HepG2 (cell line): ENCODE measurements around the gene SLC22A15. TPM values are rescaled to one million over a fixed set of nuclear protein-coding genes. Genes with fewer than 3 reads are reported as not detected.

Experiments used
- ATAC-seq: fragments of 200-7000 bp; cut with Tn5 transposase; 3 replicates; pipeline ENCODE4 v1.9.1; 2020; ENCODE audit warnings: mild to moderate bottlenecking, moderate library complexity
- BruUV-seq: library from RNA; stranded (reverse); fragments of 400-500 nt; replicated peaks from 2 replicates; lab custom pipeline; 2021; lab: Mats Ljungman, UMichigan
- CTCF ChIA-PET: fragments of 300-600 bp; formaldehyde crosslinking; extraction: SDS; loops from one replicate; lab custom pipeline; 2021; ENCODE audit warnings: low total read pairs, inconsistent platforms, low intra/inter-chr PET ratio; lab: Yijun Ruan, JAX
- POLR2A ChIA-PET: fragments of 350-600 bp; sonication (Branson Sonifier 250); formaldehyde crosslinking; loops from one replicate; lab custom pipeline; 2020; ENCODE audit warnings: antibody characterized with exemption, inconsistent platforms; lab: Yijun Ruan, JAX
- DNase-seq: peaks from one replicate; pipeline ENCODE4 v3.0.0-alpha.2; 2015; ENCODE audit warnings: low spot score
- FAIRE-seq: peaks from 3 replicates; lab custom pipeline; 2011; peaks lifted over from hg19 to GRCh38; lab: Jason Lieb, UNC
- H2AFZ ChIP-seq: one replicate; pipeline ENCODE4 v1.6.1; 2011; ENCODE audit warnings: low read length, inconsistent platforms
- H3K27ac ChIP-seq: fragments of 300-600 bp; 3 replicates; pipeline ENCODE4 v1.8.0; 2011; ENCODE audit warnings: mixed run types, mild to moderate bottlenecking, mixed read lengths, low read length, inconsistent platforms; ENCODE audit not compliant: insufficient read depth; ENCODE audit errors: extremely low read length
- H3K27me3 ChIP-seq, 2 experiments: fragments of 200-600 bp in 1 of 2; 2 replicates in 1 of 2; 3 replicates in 1 of 2; pipeline versions ENCODE4 v1.6.0 to v1.8.0; 2011; ENCODE audit warnings: low read length in 2 of 2, mild to moderate bottlenecking in 2 of 2, moderate library complexity in 2 of 2, inconsistent platforms in 1 of 2; ENCODE audit not compliant: insufficient read depth in 2 of 2, control insufficient read depth in 1 of 2
- H3K36me3 ChIP-seq, 2 experiments: fragments of 200-600 bp in 1 of 2; replicated peaks in 1 of 2; 2 replicates in 1 of 2; 3 replicates in 1 of 2; pipeline versions ENCODE4 v1.5.1 to v1.8.0; 2011; ENCODE audit warnings: low read length in 2 of 2, inconsistent platforms in 1 of 2; ENCODE audit not compliant: insufficient read depth in 2 of 2, control insufficient read depth in 1 of 2
- H3K4me1 ChIP-seq: 2 replicates; pipeline ENCODE4 v1.5.1; 2012; ENCODE audit warnings: low read length, inconsistent platforms; ENCODE audit not compliant: insufficient read depth
- H3K4me2 ChIP-seq: 2 replicates; pipeline ENCODE4 v1.6.0; 2011; ENCODE audit warnings: low read depth, low read length, inconsistent platforms
- H3K4me3 ChIP-seq, 3 experiments: fragments of 200-600 bp in 1 of 3; sonication (generic), shearing (Covaris generic) in 1 of 3; replicated peaks in 1 of 3; 2 replicates each; pipeline ENCODE4 v1.5.1; 2011 to 2016; ENCODE audit warnings: low read length in 3 of 3, inconsistent platforms in 2 of 3, low read depth in 2 of 3, mild to moderate bottlenecking in 2 of 3, control low read depth in 1 of 3, mixed read lengths in 1 of 3; ENCODE audit not compliant: insufficient read depth in 1 of 3
- H3K79me2 ChIP-seq: one replicate; pipeline ENCODE4 v1.6.1; 2011; ENCODE audit warnings: low read length, inconsistent platforms; ENCODE audit not compliant: insufficient read depth
- H3K9ac ChIP-seq: 2 replicates; pipeline ENCODE4 v1.6.0; 2011; ENCODE audit warnings: mild to moderate bottlenecking, low read depth, low read length, inconsistent platforms; ENCODE audit not compliant: insufficient read depth
- H3K9me3 ChIP-seq: 2 replicates; pipeline ENCODE4 v1.5.1; 2012; ENCODE audit warnings: mild to moderate bottlenecking, low read length
- H4K20me1 ChIP-seq: 2 replicates; pipeline ENCODE4 v1.6.0; 2011; ENCODE audit warnings: inconsistent platforms, mild to moderate bottlenecking, low read length, moderate library complexity; ENCODE audit not compliant: insufficient read depth
- DNMT3B ChIP-seq: conservative IDR thresholded peaks from 2 replicates; pipeline ENCODE4 v1.6.1; 2016; ENCODE audit warnings: missing biosample characterization, control low read depth
- HNF4G ChIP-seq, 2 experiments: sonication (generic) in 1 of 2; formaldehyde crosslinking in 1 of 2; IDR thresholded peaks; 2 replicates each; pipeline versions ENCODE4 v1.4.0 to v1.6.1; 2011 to 2020; ENCODE audit warnings: borderline replicate concordance in 2 of 2, low read depth in 2 of 2, mild to moderate bottlenecking in 2 of 2, low read length in 1 of 2, missing genetic modification reagents in 1 of 2, moderate library complexity in 1 of 2
- KAT7 ChIP-seq: IDR thresholded peaks from 2 replicates; pipeline ENCODE4 v1.6.1; 2018; ENCODE audit warnings: borderline replicate concordance, missing compliant biosample characterization
- MAFK ChIP-seq, 2 experiments: IDR thresholded peaks in 1 of 2; conservative IDR thresholded peaks in 1 of 2; 2 replicates each; pipeline ENCODE4 v1.6.1; 2011; ENCODE audit warnings: improper control_type of control experiment in 2 of 2, low read length in 2 of 2
- NRL ChIP-seq: sonication (generic); formaldehyde crosslinking; IDR thresholded peaks from 2 replicates; pipeline ENCODE4 v1.5.0; 2020; ENCODE audit warnings: missing genetic modification reagents, mild to moderate bottlenecking, moderate library complexity, borderline replicate concordance
- ZBTB34 ChIP-seq: sonication (generic); formaldehyde crosslinking; IDR thresholded peaks from 2 replicates; pipeline ENCODE4 v1.8.0; 2022; ENCODE audit warnings: mild to moderate bottlenecking, missing genetic modification reagents
- ZNF121 ChIP-seq: sonication (generic); formaldehyde crosslinking; IDR thresholded peaks from 2 replicates; pipeline ENCODE4 v1.5.0; 2020; ENCODE audit warnings: mild to moderate bottlenecking, missing genetic modification reagents
- ZNF20 ChIP-seq: sonication (generic); formaldehyde crosslinking; IDR thresholded peaks from 2 replicates; pipeline ENCODE4 v1.4.0; 2020; ENCODE audit warnings: mild to moderate bottlenecking, moderate library complexity, missing genetic modification reagents
- ZNF782 ChIP-seq: sonication (generic); formaldehyde crosslinking; IDR thresholded peaks from 2 replicates; pipeline ENCODE4 v1.4.0; 2020; ENCODE audit warnings: missing genetic modification reagents, mild to moderate bottlenecking, borderline replicate concordance
- WGBS: methylation state at CpG from one replicate; pipeline ENCODE4 v1.1.6; 2017; ENCODE audit warnings: low lambda C conversion rate; 5-methylcytosine and 5-hydroxymethylcytosine counted together
- in situ Hi-C: cut with HindIII; loops from 2 replicates; pipeline ENCODE4 v1.10.0; 2017; ENCODE audit warnings: low pct_unique_long_range_greater_than_20kb; ENCODE audit not compliant: extremely low pct_ligation_motif_present
- intact Hi-C: fragments of 100-400 bp; cut with micrococcal nuclease; formaldehyde crosslinking; loops from one replicate; pipeline ENCODE4 v1.10.0; 2022; ENCODE audit not compliant: unreplicated experiment
- polyA plus RNA-seq, 8 experiments: library from polyadenylated mRNA; depleted of rRNA in 3 of 8; stranded (reverse) in 7 of 8; unstranded in 1 of 8; fragments of >200 nt; fragmentation: Illumina TruSeq in 4 of 8; extraction: Trizol in 4 of 8; gene quantifications; 2 replicates each; pipeline versions ENCODE4 v1.2.1 to v1.2.3, GENCODE V29; 2011 to 2016; ENCODE audit warnings: low read depth in 4 of 8, missing spikeins in 1 of 8, mixed read lengths in 1 of 8; ENCODE audit not compliant: insufficient read depth in 1 of 8
- total RNA-seq, 5 experiments: library from RNA; depleted of rRNA; stranded (reverse); fragments of >200 nt; fragmentation: Illumina TruSeq; extraction: Trizol; gene quantifications; 2 replicates each; pipeline ENCODE4 v1.2.3, GENCODE V29; 2016; ENCODE audit warnings: low read depth in 1 of 5
- TF ChIP-seq, protein P1 (sequence below), 2 experiments: fragments of 450-650 bp in 1 of 2; sonication (generic) in 1 of 2; formaldehyde crosslinking in 1 of 2; IDR thresholded peaks; 2 replicates each; pipeline versions ENCODE4 v1.6.1 to v1.8.0; 2016 to 2022; ENCODE audit warnings: antibody characterized with exemption in 1 of 2, mild to moderate bottlenecking in 1 of 2, missing genetic modification reagents in 1 of 2
- TF ChIP-seq, protein P2 (sequence below): sonication (generic); formaldehyde crosslinking; IDR thresholded peaks from 2 replicates; pipeline ENCODE4 v1.4.0; 2020; ENCODE audit warnings: missing genetic modification reagents

The SLC22A15 gene
- total and polyA plus RNA-seq, 2 of the 13 experiments (the other 11 are each of a cell fraction or from before 2014, with no cell fraction given): 0.24 to 1.7 TPM

- 59% methylated on average over 3 of the region's 3 CpGs for WGBS
- Histone ChIP-seq H3K9me3 (no peaks in the 10 kb centered on the region), H3K4me2 (no peak overlapping the region), H3K4me3 (no peak overlapping the region), H3K27ac (no peak overlapping the region), H3K79me2 (no peaks in the 10 kb centered on the region), H3K27me3 (no peaks in the 10 kb centered on the region), H3K4me1 (no peaks in the 10 kb centered on the region), H3K36me3 (no peaks in the 10 kb centered on the region), H2AFZ (no peak overlapping the region), H4K20me1 (no peaks in the 10 kb centered on the region), H3K9ac (no peak overlapping the region)
- ChIA-PET POLR2A (no interaction called here), CTCF (no interaction called here)
- no peak for FAIRE-seq
- BruUV-seq: no TSS peak
- no peak for ATAC-seq
- intact Hi-C loops (no loop called here), in situ Hi-C loops (loop anchor here (25.0 kb wide), 1 partner anchor 375 kb away; no protein-coding TSS in a partner anchor)
- DNase-seq: no peak
- TF ChIP-seq ZBTB34 (CRISPR knock-in tag): no peak
- no peak for TF ChIP-seq KAT7 (CRISPR knock-in tag)
- no peak for TF ChIP-seq NRL
- TF ChIP-seq, protein P1, sequence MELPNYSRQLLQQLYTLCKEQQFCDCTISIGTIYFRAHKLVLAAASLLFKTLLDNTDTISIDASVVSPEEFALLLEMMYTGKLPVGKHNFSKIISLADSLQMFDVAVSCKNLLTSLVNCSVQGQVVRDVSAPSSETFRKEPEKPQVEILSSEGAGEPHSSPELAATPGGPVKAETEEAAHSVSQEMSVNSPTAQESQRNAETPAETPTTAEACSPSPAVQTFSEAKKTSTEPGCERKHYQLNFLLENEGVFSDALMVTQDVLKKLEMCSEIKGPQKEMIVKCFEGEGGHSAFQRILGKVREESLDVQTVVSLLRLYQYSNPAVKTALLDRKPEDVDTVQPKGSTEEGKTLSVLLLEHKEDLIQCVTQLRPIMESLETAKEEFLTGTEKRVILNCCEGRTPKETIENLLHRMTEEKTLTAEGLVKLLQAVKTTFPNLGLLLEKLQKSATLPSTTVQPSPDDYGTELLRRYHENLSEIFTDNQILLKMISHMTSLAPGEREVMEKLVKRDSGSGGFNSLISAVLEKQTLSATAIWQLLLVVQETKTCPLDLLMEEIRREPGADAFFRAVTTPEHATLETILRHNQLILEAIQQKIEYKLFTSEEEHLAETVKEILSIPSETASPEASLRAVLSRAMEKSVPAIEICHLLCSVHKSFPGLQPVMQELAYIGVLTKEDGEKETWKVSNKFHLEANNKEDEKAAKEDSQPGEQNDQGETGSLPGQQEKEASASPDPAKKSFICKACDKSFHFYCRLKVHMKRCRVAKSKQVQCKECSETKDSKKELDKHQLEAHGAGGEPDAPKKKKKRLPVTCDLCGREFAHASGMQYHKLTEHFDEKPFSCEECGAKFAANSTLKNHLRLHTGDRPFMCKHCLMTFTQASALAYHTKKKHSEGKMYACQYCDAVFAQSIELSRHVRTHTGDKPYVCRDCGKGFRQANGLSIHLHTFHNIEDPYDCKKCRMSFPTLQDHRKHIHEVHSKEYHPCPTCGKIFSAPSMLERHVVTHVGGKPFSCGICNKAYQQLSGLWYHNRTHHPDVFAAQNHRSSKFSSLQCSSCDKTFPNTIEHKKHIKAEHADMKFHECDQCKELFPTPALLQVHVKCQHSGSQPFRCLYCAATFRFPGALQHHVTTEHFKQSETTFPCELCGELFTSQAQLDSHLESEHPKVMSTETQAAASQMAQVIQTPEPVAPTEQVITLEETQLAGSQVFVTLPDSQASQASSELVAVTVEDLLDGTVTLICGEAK (IDR thresholded peaks at IDR 0.05): no peak
- TF ChIP-seq, protein P1 (CRISPR knock-in tag; IDR thresholded peaks at IDR 0.05): no peak
- TF ChIP-seq ZNF782 (CRISPR knock-in tag): no peak
- TF ChIP-seq, protein P2, sequence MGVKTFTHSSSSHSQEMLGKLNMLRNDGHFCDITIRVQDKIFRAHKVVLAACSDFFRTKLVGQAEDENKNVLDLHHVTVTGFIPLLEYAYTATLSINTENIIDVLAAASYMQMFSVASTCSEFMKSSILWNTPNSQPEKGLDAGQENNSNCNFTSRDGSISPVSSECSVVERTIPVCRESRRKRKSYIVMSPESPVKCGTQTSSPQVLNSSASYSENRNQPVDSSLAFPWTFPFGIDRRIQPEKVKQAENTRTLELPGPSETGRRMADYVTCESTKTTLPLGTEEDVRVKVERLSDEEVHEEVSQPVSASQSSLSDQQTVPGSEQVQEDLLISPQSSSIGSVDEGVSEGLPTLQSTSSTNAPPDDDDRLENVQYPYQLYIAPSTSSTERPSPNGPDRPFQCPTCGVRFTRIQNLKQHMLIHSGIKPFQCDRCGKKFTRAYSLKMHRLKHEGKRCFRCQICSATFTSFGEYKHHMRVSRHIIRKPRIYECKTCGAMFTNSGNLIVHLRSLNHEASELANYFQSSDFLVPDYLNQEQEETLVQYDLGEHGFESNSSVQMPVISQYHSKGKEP (CRISPR knock-in tag): no peak
- TF ChIP-seq ZNF20 (CRISPR knock-in tag): no peak
- TF ChIP-seq ZNF121 (CRISPR knock-in tag): no peak
- TF ChIP-seq MAFK (conservative IDR thresholded peaks at IDR 0.05 in 1 of 2, IDR thresholded peaks at IDR 0.05 in 1 of 2; ENCODE audit: low read length in 2 of 2): no peak
- TF ChIP-seq DNMT3B: no peak
- TF ChIP-seq HNF4G (IDR thresholded peaks at IDR 0.05; ENCODE audit: borderline replicate concordance, low read depth, low read length): no peak
- TF ChIP-seq HNF4G (CRISPR knock-in tag; IDR thresholded peaks at IDR 0.05; ENCODE audit: borderline replicate concordance, low read depth): no peak
Measured at GRCh38 chr1:115987623-115988022, 11.3 kb downstream of the SLC22A15 start.
